IPS DF 4.7 (cell line): ENCODE measurements around the gene SLC49A3.
"Not testable (repeated sequence)": the region's sequence is repeated elsewhere in the genome, so short reads cannot be mapped to it uniquely, and the experiment has no call there.

Experiments used
- DNase-seq: peaks from one replicate; pipeline ENCODE4 v3.0.0-alpha.2; 2013; ENCODE audit warnings: low spot score; ENCODE audit errors: extremely low read depth

The SLC49A3 gene

GRCh38 chr4:681736-682451, 7.1 kb downstream of the SLC49A3 start:
- DNase-seq, result no peak

GRCh38 chr4:680928-681645, 7.9 kb downstream of the SLC49A3 start:
- no peak for DNase-seq

- no peak for DNase-seq
These were observed 8.4 kb downstream of the SLC49A3 start for GRCh38 chr4:680551-680927.

- no peak for DNase-seq
These were observed 8.9 kb downstream of the SLC49A3 start for GRCh38 chr4:680091-680490.

GRCh38 chr4:679629-680028, 9.3 kb downstream of the SLC49A3 start:
- no peak for DNase-seq

- DNase-seq, result no peak
These were observed 9.9 kb downstream of the SLC49A3 start for GRCh38 chr4:679104-679481.

GRCh38 chr4:678331-679103, 10.4 kb downstream of the SLC49A3 start:
- no peak for DNase-seq

- DNase-seq, result no peak
These were observed 11.3 kb downstream of the SLC49A3 start for GRCh38 chr4:677431-678293.

- no peak for DNase-seq
These were observed 12.1 kb downstream of the SLC49A3 start for GRCh38 chr4:676871-677235.

- no peak for DNase-seq
These were observed 12.7 kb downstream of the SLC49A3 start for GRCh38 chr4:675980-676870.

- no peak for DNase-seq
These were observed 13.7 kb downstream of the SLC49A3 start for GRCh38 chr4:675036-675882.

GRCh38 chr4:674172-675035, 14.5 kb downstream of the SLC49A3 start, which contains the start of the genes ATP5ME and MYL5:
Gene ATP5ME (minus strand): TSS chr4:674276. CDS start chr4:674247, 29 bp downstream.
Gene MYL5 (plus strand): TSS chr4:674542. CDS start chr4:678027, 3,485 bp downstream.
- peak; percentile 85 for DNase-seq

GRCh38 chr4:673349-674091, 15.4 kb downstream of the SLC49A3 start:
- DNase-seq, result no peak

GRCh38 chr4:671769-672168, 17.2 kb downstream of the SLC49A3 start:
- DNase-seq, result no peak

GRCh38 chr4:669806-670559, 19.0 kb downstream of the SLC49A3 start:
- not testable (repeated sequence) for DNase-seq

GRCh38 chr4:668219-668618, 20.7 kb downstream of the SLC49A3 start:
- not testable (repeated sequence) for DNase-seq

GRCh38 chr4:667545-667925, 21.4 kb downstream of the SLC49A3 start:
- no peak for DNase-seq
